GM19468 (cell line): ENCODE measurements around the gene CDK9.
"Not testable (repeated sequence)": the region's sequence is repeated elsewhere in the genome, so short reads cannot be mapped to it uniquely, and the experiment has no call there.

Experiments used
- ATAC-seq: cut with Tn5 transposase; IDR thresholded peaks from one replicate; pipeline ENCODE4 v1.9.1; 2021; ENCODE audit warnings: mild to moderate bottlenecking, moderate library complexity, moderate number of reproducible peaks; ENCODE audit not compliant: unreplicated experiment; ENCODE audit errors: extremely low read depth

CDK9 gene

DNA sequence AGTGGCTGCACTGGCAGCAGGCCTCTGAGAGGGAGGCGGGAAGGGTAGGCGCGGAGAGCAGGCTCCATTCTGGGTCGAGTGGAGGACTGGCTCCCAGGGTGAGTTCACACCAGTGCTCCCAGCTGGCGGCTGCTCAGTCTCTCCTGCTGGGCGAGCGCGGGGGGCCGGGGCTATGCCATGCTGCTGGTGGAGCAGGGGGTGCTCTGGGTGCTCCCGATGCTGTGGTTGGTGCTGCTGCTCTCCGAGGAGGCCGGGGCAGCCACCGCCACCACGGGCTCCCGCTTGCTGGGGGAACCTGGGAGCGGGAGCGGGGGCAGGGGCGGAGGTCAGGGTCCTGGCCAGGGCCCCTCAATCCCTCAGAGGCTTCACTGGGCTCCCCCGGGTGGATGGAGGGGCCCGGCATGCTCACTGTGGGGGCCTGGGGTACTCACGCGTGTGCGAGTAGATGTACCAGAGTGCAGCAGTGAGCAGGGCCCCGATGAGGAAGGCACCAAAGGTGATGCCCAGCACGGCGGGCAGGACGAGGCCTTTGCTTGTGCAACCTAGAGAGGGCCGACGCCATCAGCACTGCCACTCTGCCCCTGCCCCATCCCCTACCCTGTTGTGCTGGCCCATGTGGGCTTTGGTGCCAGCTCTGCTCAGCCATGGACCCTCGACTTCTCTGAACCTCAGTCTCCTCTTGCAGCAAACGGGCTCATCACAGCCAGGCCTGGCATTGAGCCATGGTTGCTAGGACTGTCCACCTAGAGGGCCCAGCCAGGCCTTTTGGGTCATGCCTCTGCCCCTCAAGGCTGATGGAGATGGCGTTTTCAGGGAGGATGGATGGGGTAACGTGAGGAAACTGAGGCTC, 29.9 kb downstream of the CDK9 start:
- no peak for ATAC-seq

DNA sequence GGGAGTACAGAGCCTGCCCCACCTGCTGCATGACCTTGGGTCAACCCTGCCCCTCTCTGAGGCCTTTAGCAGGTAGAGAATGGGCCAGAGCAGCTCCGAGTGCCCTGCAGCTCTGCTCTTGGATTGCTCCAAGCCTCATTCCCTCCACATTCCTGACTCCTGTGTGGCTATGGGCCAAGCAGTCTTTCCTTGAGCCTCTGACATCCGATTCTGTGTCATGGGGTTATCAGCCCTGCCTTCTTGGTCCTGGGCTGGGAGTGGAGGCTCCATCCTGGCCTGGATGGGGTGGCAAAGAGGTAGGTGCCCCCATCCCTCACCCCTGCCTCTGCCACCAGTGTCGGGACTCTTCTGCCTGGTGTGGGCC, 30.5 kb downstream of the CDK9 start:
- ATAC-seq, result no peak

DNA sequence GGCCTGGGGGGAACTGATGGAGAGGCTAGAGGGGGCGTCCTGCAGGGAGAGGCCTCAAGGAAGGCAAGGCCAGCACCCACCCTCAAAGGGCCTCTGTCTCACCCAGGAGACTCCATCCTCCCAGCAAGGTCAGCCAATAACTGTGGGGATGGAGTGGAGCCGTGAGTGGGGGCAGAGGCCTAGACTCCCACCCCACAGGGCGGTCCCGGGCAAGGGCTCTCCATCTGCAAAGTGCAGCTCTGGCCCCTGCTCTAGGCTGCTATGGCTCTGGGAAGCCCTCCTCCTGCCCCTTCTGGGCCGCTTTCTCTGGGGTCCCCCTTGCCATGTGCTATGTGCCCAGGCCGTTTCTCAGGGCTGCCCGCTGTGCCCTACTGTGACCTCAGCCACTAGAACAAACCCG, 30.9 kb downstream of the CDK9 start:
- no peak for ATAC-seq

DNA sequence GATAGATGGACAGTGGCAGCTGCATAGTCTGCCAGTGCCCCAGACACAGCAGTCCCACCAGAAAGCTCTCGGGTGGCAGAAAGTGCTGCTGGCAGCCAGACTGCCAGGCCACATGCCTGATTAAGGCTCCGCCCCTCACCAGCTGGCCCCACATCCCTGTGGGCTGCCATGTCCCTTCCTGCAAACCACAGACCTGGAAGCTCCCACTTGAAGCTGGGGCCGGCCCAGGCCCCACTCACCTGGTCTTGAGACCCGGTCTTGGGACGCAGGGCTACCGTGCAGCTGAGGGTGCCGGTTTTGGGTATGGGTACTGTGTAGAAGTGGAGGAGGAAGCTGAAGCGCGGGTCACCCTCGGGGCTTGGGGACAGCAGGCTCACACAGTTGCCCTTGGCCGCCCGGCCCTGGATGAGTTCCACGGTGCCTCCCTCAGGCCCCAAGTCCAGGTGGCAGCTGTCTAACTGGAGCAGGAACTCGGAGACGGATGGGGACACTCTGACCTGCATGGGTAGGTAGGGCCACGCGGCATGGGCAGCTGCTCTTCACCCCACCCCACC, 32.1 kb downstream of the CDK9 start:
- ATAC-seq, result no peak

DNA sequence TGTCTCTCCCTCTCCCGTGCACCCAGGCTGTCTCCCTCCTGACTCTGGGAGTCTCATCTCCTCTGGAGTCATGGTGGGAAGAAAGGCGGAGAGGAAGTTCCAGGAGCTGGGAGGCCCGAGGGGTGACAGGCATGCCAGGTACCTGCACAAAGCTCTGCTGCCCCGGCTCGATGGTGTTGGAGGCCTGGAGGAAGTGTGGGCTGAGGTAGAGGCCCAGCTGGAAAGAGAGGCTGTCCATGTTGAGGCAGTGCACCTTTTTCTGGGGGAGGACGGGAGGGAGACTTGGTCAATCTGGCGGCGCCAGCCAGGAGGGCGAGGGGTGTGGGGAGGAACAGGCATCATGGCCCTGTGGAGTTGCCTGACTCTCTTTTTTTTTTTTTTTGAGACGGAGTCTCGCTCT, 32.7 kb downstream of the CDK9 start:
- ATAC-seq, result no peak

DNA sequence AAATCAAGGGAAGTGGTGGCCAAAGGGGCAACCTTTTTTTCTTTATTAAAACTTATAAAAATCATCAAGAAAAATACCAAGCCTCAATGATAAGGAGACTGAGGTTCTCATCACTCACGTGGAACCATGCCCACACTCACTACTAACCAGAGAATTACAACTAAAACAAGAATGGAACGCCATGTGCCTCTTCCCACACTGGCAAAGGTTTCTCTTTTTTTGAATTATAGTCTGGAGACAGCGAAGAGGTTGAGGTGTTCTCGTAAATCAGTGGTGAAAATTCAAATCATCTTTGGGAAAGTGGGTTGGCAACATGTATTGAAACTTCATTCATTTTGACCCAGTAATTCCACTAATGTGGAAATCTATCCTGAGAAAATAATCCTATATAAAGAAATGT, 36.3 kb downstream of the CDK9 start:
- no peak for ATAC-seq

DNA sequence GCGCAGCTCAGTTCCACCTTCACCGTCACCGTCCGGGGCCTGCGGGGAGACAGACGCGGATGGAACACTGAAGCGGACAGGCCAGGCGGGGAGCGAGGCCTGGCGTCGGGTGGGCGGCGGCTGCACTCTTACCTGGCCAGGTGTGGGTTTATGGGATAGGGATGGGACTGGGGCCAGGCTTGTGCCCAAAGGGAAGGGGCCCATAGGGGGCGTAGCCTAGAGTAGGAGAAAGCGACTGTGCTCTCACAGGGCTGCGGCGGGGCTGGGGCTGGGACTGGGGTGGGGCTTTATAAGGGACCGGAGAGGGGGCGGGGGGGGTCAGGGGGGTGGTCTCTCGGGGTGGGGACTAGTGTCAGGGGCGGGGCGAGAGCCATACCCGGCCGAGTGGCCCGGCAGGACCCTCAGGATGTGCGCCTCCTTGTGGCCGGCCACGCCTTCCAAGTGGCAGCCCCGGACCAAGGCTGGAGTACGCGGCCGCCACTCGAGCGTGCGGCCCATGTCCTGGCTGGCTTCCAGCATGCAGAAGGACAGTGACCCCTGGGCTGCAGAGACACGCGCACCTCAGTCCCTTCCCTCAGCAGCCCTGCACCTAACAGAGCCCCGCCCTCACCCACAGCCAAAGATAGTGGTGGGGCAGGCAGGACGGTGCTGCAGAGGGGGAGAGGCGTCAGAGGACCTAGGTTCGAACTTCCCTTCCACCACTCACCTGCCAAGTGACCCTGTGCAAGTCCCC, 39.7 kb downstream of the CDK9 start:
- ATAC-seq, result no peak

DNA sequence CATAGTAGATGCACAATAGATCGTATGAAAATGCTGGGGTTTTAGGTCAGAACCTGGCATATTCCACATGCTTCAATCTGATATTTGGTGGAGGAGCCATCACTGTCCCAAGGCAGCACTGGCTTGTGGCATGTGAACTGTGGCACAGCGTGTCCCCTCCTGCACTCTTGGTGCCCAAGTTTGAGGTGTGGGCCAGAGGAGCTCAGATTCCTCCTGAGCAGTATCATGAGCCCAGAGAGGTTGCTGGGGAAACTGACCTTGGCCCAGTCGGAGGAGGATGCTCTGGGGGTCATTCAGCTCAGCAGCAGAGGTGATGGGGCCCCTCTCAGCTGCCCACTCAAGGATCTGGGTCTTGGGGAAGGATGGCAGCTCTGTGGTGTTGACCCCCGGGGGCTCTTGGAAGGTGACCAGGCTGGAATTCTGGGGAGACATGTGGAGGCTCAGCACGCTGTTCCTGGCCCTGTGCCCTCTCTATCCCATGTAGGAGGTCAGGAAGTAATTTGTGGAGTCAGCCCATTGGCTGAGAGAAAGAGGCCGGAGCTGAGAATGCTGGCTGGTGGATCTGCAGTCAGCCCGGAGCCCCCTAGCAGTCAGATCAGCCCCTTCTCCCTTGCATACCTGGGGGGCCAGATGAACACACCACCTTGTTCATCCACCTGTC, 40.5 kb downstream of the CDK9 start:
- ATAC-seq, result no peak

DNA sequence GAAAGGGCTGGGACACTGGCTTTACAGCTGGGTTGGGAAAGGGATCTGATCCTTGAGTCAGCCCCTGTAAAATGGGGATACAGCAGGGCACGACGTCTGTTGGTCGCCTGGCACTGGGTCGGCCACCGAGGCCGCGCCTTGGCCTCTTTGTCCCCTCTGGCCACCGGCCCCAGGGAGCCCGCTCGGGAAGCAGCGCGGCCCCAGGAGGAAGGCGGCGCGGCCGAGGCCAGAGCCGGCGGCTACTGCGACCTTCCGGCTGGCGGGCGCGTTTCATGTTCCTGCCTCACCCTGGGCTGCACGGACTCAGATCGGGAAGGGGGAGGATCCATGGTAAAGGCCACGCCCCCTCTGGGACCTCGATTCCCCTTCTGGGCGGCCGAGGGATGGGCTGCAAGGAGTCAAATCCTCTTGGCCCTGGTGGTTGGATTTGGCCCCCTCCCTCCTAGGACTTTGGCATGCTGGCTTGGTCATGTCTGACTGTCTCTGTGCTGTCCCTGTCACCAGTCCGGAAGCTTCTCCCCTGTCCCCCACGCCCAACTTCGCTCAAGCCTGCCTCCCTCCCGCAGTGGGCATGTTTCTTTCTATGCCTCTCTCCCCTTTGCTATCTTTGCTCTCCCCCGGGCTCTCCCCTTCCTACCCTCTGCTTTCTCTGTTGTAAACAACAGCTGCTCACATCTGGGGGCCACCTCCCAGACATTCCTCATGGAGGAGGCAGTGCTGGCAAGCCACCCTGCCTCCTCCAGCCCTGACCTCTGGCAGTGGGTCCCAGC, 42.6 kb downstream of the CDK9 start:
- ATAC-seq, result no peak

DNA sequence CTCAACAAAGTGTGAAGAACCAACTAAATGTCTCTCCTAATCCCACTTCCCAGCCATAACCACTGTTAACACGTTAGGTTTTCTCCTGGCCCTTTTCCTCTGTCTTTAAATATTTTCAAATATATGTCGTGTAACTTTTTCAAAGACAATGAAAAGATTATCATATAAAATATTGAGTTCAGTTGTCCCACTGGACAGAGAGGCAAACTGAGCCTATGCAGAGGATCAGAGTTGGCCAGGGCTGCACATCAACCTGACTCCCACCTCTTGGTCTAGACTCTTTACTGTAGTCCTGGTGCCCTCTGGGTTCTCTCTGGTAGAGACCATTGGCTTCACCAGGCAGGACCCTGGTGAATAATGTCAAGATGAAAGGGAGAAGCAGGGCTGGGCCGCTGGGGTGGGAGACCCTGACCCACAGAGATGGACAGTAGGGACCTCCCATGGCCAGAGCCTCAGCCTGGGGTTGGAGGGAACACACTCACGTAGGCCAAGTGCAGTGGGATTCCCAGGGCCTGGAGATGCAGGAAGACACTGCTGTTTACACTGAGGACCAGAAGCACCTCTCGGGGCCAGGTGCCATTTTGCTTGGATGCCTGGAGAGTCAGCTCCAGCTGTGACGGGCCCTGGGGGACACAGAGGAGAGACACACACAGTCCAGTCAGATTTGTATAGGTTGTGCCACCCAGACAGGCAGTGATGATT, 43.5 kb downstream of the CDK9 start:
- ATAC-seq, result no peak

DNA sequence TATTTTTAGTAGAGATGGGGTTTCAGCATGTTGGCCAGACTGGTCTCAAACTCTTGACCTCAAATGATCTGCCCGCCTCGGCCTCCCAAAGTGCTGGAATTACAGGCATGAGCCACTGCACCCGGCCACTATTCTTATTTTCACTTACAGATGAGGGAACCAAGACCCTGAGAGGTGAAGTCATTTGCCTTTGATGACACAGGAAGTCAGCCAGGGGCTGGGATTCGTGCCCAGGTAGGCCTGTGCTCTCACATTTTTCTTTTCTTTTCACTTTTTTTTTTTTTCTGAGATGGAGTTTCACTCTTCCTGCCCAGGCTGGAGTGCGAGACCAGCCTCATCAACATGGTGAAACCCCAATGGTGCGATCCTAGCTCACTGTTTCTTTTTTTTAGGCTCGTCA, 46.4 kb downstream of the CDK9 start:
- no peak for ATAC-seq

DNA sequence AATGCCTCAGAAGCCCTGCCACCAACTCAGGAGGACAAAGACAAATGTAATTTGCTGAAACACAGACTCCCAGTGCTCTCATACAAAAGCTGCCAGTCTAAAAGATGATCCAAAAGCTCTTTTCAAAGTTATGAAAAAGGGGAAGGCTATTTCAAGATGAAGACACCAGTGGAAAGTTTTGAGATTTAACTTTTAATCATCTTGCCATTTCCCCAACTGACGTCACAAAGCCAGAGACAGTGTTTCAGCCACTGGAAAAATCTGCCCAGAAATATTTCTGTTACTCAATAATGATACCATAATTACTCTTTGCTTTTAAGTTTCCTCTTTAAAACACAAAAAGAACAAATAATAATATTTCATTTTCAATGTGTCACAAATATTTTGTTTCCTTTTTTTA, 47.7 kb downstream of the CDK9 start:
- no peak for ATAC-seq

DNA sequence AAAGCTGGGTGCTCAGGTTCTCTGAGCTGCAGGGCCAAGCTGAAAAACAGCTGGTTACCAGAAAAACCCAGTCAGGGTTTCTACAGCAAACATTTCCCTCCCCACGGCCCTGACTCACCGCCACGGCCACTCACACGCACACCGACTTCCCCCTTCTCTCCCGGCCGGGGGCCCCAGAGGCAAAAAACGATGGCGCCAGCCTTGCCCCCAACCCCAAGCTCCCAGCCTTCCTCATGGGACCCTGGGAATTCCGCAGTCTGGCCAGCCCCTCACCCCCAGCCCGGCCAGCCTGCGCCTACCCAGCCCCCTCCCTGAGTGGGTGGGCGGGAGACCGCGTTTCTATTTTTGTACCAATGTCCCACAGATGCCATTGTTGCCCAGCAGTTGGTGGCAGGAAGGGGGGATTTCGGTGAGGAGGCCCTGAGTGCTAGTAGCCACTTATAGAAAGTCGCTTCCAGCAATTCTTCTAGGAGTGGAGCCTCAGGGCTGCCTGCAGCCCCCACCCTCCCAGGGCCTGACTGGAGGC, 50.2 kb downstream of the CDK9 start:
- ATAC-seq, result no peak

DNA sequence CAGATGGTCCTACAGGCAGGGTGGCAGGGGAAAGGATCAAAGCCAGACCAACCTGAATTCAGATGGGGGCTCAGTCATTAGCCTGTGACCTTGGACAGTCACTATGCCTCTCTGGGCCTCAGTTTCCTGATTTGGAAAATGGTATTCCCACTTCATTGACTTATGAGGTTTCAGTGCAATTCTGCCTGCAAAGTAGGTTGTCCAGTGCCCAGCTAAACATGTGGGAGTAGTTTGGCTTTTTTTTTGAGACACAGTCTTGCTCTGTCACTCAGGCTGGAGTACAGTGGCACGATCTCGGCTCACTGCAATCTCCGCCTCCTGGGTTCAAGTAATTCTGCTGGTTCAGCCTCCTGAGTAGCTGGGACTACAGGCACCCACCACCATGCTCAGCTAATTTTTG, 50.7 kb downstream of the CDK9 start:
- ATAC-seq, result not testable (repeated sequence)

DNA sequence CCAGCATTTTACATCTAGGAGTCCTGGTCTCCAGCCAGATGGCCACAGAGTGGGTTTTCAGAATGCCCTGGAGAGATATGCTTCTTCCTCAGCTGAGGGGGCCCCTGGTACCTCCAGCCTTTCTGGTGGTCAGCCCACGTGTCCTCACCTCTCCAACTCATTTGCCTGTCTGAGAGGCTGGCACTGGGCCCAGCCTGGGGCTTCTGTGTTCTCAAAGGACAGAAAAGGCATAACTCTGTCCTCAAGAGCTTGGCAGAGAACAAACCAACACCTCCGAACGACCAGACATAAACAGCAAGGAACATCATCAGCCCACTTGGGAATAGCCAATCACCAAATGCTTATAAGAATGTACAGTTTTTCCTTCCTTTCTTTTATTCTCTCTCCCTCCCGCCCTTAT, 51.5 kb downstream of the CDK9 start:
- ATAC-seq, result no peak

DNA sequence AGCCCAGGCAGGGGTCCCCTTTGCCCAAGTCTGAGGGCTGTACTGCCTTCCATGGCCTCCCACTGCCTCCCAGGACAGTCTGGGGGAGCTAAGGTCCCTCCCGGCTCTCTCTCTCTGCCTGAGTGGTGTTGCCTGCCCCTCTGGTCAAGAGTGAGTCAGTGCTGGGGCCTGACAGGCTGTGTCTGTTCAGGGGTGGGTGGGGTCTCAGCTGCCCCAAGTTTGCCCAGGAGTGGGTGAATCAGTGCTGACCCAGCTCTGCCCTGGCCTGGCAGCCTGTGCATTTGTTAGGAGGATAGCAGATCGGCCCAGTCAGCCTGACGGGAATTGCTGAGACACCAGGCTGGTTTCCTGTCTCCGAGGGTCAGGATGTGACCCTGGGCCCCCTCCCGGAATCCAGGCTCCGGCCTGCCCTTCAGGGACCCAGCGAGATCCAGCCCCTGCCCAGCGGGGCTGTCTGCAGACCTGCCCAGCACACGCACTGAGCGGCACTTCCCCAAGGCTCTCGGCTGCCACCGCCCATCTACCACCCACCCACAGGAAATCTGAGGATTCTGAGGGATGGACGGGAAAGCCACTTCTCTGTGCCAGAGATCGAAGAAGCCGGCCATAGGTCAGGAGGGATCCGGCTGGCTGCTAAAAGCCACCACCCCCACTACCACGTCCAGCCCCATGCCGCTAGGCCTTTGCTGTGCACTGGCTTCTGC, 52.7 kb downstream of the CDK9 start:
- ATAC-seq, result no peak
